ENCODE data around the gene SLC15A4.

SLC15A4 gene

GRCh38 chr12:128754275-128754674, 69.5 kb downstream of the SLC15A4 start:
- no peak for DNase-seq (ENCODE audit: low read depth)

- DNase-seq (ENCODE audit: low read depth) = no peak
Observed at GRCh38 chr12:128753438-128753837, 70.3 kb downstream of the SLC15A4 start.

- DNase-seq (ENCODE audit: low read depth) = no peak
Observed at GRCh38 chr12:128752386-128752785, 71.4 kb downstream of the SLC15A4 start.

- DNase-seq (ENCODE audit: low read depth) = no peak
Observed at GRCh38 chr12:128747441-128747840, 76.3 kb downstream of the SLC15A4 start.

GRCh38 chr12:128745772-128746689, 77.7 kb downstream of the SLC15A4 start:
- DNase-seq (ENCODE audit: low read depth) = no peak

- DNase-seq (ENCODE audit: low read depth) = no peak
Observed at GRCh38 chr12:128743916-128744315, 79.8 kb downstream of the SLC15A4 start.

Data from stimulated activated CD8-positive, alpha-beta memory T cell treated with anti-CD3 and anti-CD28 coated beads, Interleukin-4, amount 100 ng/mL, for 24 hours (primary cell).